ENCODE data around the gene SKP1.

Gene SKP1

GRCh38 chr5:134141331-134142050, 35.3 kb downstream of the SKP1 start:
- Mint-ChIP-seq H3K36me3 (peaks cover 3% of the 10 kb centered on the region), H3K4me1 (ENCODE audit: low read depth) (peaks cover 69% of the 10 kb centered on the region), H3K9me3 (ENCODE audit: low read depth) (no peaks in the 10 kb centered on the region), H3K4me3 (no peak overlapping the region), H3K27me3 (no peaks in the 10 kb centered on the region), H3K27ac (peak overlapping the region; percentile 67)

- Mint-ChIP-seq H3K27ac (peak overlapping the region; percentile 67), H3K9me3 (ENCODE audit: low read depth) (no peaks in the 10 kb centered on the region), H3K27me3 (no peaks in the 10 kb centered on the region), H3K4me3 (peak overlapping the region; percentile 5), H3K4me1 (ENCODE audit: low read depth) (peaks cover 72% of the 10 kb centered on the region), H3K36me3 (peaks cover 7% of the 10 kb centered on the region)
Measured at GRCh38 chr5:134140530-134141201, 36.1 kb downstream of the SKP1 start.

DNA sequence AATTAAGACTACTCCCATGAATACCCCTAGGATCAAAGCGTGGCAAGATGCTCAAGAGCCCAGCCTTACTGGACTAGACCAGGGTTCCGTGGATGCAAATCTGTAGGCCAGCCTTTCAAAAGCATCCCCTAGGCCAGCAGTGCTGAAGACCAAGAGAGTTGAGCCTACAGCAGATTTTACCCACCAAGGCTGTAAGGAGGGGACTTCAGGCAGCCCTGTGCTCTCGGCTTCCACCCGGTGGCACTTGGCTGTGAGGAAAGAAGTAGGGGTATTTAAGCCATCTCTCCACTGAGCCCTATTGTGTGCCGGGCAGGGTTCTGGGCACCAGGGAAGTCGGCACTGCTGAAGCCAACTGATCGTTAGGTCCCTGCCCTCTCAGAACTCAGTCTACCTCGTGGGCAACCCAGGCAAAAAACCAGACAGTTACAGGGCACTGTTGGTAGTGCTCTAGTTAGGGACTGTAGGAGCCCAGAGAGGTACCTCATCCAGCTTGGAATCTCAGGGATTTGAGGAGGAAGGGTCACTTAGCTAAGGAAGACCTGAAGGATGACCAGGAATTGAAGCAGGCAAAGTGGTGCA, 36.8 kb downstream of the SKP1 start:
- H3K36me3 Mint-ChIP-seq: peaks cover 12% of the 10 kb centered on the region
- H3K27me3 Mint-ChIP-seq: no peaks in the 10 kb centered on the region
- H3K4me3 Mint-ChIP-seq: peak overlapping the region; percentile 20
- H3K27ac Mint-ChIP-seq: peak overlapping the region; percentile 73
- no peaks in the 10 kb centered on the region for H3K9me3 Mint-ChIP-seq (ENCODE audit: low read depth)
- H3K4me1 Mint-ChIP-seq (ENCODE audit: low read depth): peaks cover 75% of the 10 kb centered on the region

GRCh38 chr5:134139377-134139851, 37.3 kb downstream of the SKP1 start:
- Mint-ChIP-seq H3K4me1 (ENCODE audit: low read depth) (peaks cover 77% of the 10 kb centered on the region), H3K36me3 (peaks cover 12% of the 10 kb centered on the region), H3K27me3 (no peaks in the 10 kb centered on the region), H3K27ac (peak overlapping the region; percentile 73), H3K4me3 (peak overlapping the region; percentile 20), H3K9me3 (ENCODE audit: low read depth) (no peaks in the 10 kb centered on the region)

- Mint-ChIP-seq H3K4me1 (ENCODE audit: low read depth) (peaks cover 81% of the 10 kb centered on the region), H3K27me3 (no peaks in the 10 kb centered on the region), H3K9me3 (ENCODE audit: low read depth) (no peaks in the 10 kb centered on the region), H3K4me3 (peak overlapping the region; percentile 68), H3K36me3 (peaks cover 12% of the 10 kb centered on the region), H3K27ac (peak overlapping the region; percentile 91)
Measured at GRCh38 chr5:134138416-134139376, 38.1 kb downstream of the SKP1 start.

- peak overlapping the region; percentile 49 for H3K4me3 Mint-ChIP-seq
- H3K27me3 Mint-ChIP-seq: no peaks in the 10 kb centered on the region
- peak overlapping the region; percentile 91 for H3K27ac Mint-ChIP-seq
- no peaks in the 10 kb centered on the region for H3K9me3 Mint-ChIP-seq (ENCODE audit: low read depth)
- H3K36me3 Mint-ChIP-seq: peaks cover 12% of the 10 kb centered on the region
- peaks cover 96% of the 10 kb centered on the region for H3K4me1 Mint-ChIP-seq (ENCODE audit: low read depth)
Measured at GRCh38 chr5:134136771-134137170, 40.0 kb downstream of the SKP1 start.

DNA sequence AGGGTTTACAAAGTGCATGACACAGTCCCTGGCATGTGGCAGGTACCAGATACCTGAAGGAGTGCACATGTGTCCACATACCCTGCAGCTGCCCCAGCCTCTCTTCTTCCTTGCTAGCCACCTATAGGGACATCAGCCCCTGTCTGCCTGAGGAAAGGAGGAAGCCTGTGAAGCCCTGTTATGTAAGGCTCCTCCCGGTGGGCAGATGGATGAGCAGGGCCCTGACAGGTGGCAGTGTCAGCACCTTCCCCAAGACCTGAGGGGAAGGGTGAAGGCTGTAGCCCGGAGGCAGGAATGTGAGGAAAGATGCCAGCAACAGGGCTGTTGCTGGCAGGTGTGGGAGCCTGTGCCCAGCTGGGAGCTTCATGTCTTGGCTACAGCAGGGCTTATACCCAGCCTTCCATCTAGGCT, 40.5 kb downstream of the SKP1 start:
- H3K27ac Mint-ChIP-seq: peak overlapping the region; percentile 91
- peak overlapping the region; percentile 74 for H3K4me3 Mint-ChIP-seq
- H3K9me3 Mint-ChIP-seq (ENCODE audit: low read depth): no peaks in the 10 kb centered on the region
- peaks cover 12% of the 10 kb centered on the region for H3K36me3 Mint-ChIP-seq
- H3K4me1 Mint-ChIP-seq (ENCODE audit: low read depth): peaks cover 95% of the 10 kb centered on the region
- no peaks in the 10 kb centered on the region for H3K27me3 Mint-ChIP-seq

- Mint-ChIP-seq H3K27me3 (no peaks in the 10 kb centered on the region), H3K9me3 (ENCODE audit: low read depth) (no peaks in the 10 kb centered on the region), H3K4me1 (ENCODE audit: low read depth) (peaks cover 95% of the 10 kb centered on the region), H3K27ac (peak overlapping the region; percentile 91), H3K36me3 (peaks cover 12% of the 10 kb centered on the region), H3K4me3 (peak overlapping the region; percentile 74)
Measured at GRCh38 chr5:134135091-134135655, 41.6 kb downstream of the SKP1 start.

- Mint-ChIP-seq H3K27ac (peak overlapping the region; percentile 97), H3K4me3 (peak overlapping the region; percentile 85), H3K27me3 (no peaks in the 10 kb centered on the region), H3K36me3 (peaks cover 11% of the 10 kb centered on the region), H3K9me3 (ENCODE audit: low read depth) (no peaks in the 10 kb centered on the region), H3K4me1 (ENCODE audit: low read depth) (peaks cover 96% of the 10 kb centered on the region)
Measured at GRCh38 chr5:134133995-134134541, 42.7 kb downstream of the SKP1 start.

DNA sequence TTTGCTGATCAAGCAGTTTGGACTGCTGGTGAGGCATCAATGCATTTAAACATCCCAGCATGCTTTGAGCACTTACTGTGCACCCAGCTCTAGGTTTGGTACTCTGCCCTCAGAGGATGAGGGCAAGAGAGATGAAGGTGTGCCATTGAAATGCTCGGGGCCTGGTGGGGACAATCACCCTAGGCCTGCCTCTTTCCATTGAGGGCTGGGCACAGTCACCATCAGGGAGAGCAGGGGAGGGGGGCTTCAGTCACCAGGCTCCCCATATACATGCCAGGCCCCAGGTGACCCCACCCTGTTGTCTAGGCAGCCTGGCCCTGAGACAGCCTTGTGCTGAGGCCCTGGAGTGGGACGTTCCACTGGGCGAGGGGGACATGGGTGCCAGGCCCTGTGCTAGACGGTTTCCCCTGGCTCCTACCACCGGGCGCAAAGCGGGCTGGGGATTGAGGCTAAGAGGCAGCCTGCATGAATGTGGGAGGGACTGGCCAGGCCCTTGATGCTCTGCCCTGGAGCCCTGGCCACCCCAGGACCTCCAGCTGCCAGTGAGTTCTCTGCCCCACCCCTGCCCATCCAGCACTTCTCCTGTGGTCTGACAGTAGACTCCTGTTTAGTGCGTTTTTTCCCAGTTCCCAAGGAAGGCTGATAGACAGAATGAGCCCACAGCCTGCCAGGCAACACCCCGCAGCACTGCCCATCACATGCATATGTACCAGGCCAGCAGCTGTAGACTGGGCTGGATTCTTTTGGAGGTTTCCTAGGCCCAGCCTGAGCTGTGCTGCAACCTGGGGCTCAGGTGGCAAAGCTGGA, 43.4 kb downstream of the SKP1 start:
- Mint-ChIP-seq H3K36me3 (peaks cover 11% of the 10 kb centered on the region), H3K27me3 (no peaks in the 10 kb centered on the region), H3K4me3 (peak overlapping the region; percentile 85), H3K4me1 (ENCODE audit: low read depth) (peaks cover 96% of the 10 kb centered on the region), H3K9me3 (ENCODE audit: low read depth) (no peaks in the 10 kb centered on the region), H3K27ac (peak overlapping the region; percentile 97)

DNA sequence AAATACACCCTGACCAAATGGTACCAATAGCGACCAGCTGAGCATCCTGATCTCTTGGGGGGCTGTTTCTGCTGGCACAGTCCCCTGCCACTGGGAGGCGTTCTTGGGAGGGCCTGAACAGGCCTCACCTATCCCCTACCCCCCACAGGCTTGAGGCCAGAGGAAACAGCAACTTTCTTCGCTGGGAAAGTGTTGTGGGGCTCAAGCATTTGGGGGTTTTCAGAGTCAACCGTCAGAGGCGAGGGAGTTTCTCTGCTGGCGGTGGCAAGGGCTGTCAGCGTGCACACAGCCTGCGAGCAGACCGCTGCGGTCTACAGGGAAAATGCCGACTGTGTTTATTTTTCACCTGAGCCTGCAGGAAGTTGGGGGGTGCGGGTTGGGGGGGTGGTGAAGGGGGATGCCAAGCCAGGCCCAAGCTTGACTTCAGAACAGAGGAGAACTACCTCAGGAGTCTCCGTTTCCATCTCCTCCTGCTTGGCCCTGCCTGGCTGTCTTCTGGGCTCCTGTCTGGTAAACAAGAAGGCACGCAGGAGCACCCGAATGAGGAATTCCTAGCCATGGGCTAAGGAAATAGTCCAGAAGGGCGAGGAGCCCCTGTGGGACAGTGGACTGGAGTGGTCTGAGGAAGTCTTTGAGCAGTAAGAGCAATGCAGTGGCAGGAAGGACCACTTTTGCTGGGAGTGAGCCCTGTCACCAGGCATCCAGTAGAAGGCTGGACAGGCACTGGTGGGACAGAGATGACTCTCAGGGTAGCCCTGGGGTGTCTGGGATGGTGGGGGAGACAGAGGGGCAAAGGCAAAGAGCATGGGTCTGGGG, 44.2 kb downstream of the SKP1 start:
- H3K9me3 Mint-ChIP-seq (ENCODE audit: low read depth): no peaks in the 10 kb centered on the region
- no peaks in the 10 kb centered on the region for H3K27me3 Mint-ChIP-seq
- H3K27ac Mint-ChIP-seq: peak overlapping the region; percentile 97
- peaks cover 96% of the 10 kb centered on the region for H3K4me1 Mint-ChIP-seq (ENCODE audit: low read depth)
- H3K36me3 Mint-ChIP-seq: peaks cover 11% of the 10 kb centered on the region
- H3K4me3 Mint-ChIP-seq: peak overlapping the region; percentile 85

GRCh38 chr5:134131578-134132350, 45.0 kb downstream of the SKP1 start:
- Mint-ChIP-seq H3K27ac (peak overlapping the region; percentile 97), H3K4me1 (ENCODE audit: low read depth) (peaks cover 96% of the 10 kb centered on the region), H3K4me3 (peak overlapping the region; percentile 85), H3K9me3 (ENCODE audit: low read depth) (no peaks in the 10 kb centered on the region), H3K36me3 (peaks cover 11% of the 10 kb centered on the region), H3K27me3 (no peaks in the 10 kb centered on the region)
